Stimulated activated CD4-positive, alpha-beta T cell treated with anti-CD3 and anti-CD28 coated beads, Interleukin-2, amount 100 ng/mL, for 4 hours (primary cell): Measurements from ENCODE around the gene PSMA5.
"Not testable (repeated sequence)": the region's sequence is repeated elsewhere in the genome, so short reads cannot be mapped to it uniquely, and the experiment has no call there.

Source experiments
- DNase-seq: peaks from one replicate; pipeline ENCODE4 v3.0.0-alpha.2; 2020; ENCODE audit warnings: low read depth

The PSMA5 gene

GRCh38 chr1:109426281-109427170 lies at the start of gene PSMA5:
PSMA5 (minus strand) TSS chr1:109426448; CDS start chr1:109426330, 118 bp downstream.
- DNase-seq, result peak; percentile 95

DNA sequence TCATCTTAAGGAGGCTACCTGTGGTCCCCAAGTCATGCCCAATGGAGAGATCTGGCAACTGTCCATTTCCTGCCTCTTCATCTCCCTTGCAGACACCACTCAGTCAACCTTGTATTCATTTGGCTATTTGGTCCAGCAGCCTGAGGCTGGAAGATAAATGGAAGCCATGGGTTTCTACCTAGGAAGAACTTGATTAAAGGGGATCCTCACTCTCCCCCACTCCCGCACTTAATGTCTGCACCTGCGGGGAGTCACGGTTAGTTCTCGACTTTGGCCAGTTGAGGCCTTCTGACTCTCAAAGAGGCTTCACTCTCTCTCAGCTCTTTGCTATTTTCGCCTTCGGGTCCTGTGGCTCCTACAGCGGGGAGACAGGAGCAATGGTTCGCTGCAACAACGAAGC lies 49.0 kb upstream of the PSMA5 start:
- no peak for DNase-seq

- DNase-seq, result no peak
Measured at GRCh38 chr1:109474697-109475096, 48.4 kb upstream of the PSMA5 start.

DNA sequence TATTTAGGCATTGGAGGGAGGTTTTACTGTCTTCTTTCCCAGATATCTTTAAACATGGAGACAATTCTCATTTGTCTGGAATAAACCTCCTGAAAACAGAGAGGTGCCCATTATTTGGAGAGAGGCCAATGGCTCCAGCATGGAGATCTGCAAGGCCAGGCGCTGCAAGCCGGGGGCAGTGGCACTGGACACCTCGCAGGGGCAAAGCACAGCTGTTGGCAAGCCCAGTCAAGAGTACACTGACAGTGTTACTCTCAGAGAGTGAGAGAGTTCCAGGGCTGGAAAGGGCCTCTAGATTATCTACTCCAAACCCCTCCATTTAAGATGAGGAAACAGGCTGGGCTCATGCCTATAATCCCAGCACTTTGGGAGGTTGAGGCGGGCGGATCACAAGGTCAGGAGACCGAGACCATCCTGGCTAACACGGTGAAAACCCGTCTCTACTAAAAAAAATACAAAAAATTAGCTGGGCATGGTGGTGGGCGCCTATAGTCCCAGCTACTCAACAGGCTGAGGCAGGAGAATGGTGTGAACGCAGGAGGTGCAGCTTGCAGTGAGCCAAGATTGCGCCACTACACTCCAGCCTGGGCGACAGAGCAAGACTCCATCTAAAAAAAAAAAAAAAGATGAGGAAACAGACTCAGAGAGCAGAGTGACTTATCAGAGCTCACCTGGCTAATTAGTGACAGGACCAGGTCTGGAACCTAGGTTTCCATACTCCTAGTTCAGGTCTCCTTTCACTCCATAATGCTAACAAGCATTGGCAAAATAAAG lies 47.2 kb upstream of the PSMA5 start:
- not testable (repeated sequence) for DNase-seq

DNA sequence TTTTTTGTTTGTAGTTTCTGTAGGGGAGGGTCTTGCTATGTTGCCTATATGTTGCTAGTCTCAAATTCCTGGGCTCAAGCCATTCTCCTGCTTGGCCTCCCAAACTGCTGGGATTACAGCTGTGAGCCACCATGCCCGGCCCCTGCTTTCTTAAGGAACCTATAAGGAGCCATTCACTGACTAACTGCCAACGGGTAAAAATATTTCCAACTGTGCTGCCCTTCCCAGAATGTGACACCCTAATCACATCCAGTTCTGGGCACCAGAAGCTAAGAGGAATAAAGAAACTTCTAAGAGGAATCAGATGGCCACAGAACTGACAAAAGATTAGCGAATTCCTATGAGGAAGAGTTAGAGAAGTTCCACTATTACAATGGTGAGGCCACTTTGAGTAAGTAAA lies 46.5 kb upstream of the PSMA5 start:
- DNase-seq, result no peak

DNA sequence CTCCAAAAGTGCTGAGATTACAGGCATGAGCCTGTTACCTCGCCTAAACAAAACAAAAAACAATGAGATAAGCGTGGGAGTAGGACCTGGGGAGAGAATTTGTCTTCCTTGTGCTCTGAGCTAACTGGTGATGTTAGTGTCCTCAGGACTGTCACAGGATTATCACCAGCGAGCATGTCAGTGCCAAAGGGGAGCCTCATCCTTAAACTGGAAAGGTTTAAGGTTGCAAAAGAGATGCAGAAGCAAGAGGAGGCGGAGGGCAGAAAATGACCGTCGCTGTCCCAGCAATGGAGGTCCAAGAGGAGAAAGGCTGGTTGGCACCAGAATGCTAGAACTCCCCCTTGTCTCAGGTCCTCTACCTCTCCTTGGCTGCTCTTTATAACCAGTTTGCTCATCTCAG lies 44.0 kb upstream of the PSMA5 start:
- DNase-seq, result no peak

DNA sequence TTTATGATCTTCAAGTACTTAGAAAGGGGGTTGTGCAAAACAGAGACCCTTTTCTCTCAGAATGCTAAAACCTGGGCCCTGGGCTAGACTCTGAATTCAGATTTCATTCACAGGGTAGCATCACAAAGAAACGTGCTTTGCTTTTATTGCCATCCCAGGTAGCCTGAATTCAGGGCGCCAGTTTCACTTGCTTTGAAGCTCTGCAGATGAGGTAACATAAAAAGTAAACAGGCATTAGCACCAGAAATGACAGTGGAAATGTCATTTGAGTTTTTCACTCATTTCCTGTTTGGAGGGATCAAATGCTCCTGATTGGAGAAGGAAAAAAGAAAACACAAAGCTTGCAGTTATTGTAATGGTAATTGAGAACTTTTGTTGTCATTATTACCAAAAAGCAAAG lies 42.7 kb upstream of the PSMA5 start:
- no peak for DNase-seq

- DNase-seq, result no peak
Measured at GRCh38 chr1:109468061-109468460, 41.8 kb upstream of the PSMA5 start.

- DNase-seq, result no peak
Measured at GRCh38 chr1:109467301-109467777, 41.1 kb upstream of the PSMA5 start.

DNA sequence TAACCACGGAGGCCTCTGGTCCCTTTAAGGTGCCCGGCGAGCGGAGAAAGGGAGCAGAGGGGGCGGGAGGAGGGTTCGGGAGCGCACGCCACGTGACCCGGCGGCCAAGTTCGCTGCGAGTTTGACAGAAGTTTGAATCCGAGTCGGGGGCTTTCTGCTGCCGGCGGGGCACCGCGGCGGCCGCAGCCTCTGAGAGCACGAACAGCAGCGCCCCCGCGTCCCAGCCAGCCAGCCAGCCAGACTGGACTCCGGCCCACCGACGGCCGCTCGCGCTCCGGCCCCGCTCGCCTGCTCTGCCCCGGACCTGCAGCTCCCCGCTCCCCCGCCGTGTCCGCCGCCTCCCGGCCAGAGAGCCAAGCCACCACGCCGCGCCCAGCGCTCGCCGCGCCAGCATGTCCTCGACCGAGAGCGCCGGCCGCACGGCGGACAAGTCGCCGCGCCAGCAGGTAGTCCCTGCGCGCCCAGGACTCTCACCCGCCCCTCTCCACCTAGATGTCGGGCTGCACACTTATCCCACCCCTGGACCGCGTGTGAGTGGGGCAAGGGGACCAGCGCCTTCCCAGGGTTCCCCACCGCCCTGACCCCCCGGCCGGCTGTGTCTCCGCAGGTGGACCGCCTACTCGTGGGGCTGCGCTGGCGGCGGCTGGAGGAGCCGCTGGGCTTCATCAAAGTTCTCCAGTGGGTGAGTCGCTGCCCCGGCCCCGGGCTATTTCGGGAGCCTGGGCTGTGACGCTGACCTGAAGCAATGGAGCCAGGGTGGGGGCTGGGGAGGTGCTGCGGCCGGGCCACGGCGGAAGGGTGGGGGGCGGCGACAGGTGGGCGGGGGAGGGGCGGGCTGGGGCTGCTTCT lies 40.4 kb upstream of the PSMA5 start, which contains the start of gene SYPL2:
Gene SYPL2 (plus strand): TSS at position 95 of the 849 bp plus-strand sequence. CDS start 298 bp downstream, at position 393.
- DNase-seq, result no peak

DNA sequence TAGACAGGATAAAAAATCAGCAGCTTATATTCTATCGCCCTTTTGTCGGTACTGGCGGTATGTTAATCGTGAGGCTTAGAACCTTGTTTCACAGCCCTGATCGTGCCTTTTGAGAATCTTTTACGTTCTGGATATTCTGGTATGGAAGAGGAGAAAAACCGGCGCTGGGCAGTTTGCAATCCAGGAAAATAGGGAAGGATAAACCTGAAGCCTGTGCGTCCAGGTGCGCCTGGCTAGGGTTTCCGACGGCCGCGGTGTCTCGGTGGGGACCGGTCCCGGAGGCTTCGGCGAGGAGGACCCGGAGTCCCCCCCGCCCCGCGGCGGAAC lies 39.8 kb upstream of the PSMA5 start:
- no peak for DNase-seq

- DNase-seq, result no peak
Measured at GRCh38 chr1:109457819-109458218, 31.6 kb upstream of the PSMA5 start.

GRCh38 chr1:109454497-109455133 lies 28.4 kb upstream of the PSMA5 start:
- no peak for DNase-seq

DNA sequence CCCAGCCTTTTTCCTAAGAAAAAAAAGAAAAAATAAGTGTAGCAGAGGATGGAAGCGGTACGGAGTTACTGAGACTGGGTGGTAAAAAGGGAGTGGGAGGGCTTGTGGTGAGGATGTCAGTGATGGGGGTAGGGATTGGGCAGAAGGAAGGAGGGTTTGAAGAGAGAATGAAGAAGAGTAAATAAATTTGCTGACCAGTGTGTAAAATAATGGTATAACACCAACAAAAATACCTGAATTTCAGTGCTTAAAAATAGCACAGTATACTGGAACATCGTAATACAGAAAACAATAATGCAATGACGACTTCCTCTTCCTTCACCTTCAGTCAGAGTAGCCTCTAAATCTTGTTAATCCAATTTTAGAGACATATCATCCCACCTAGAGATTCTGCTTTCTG lies 21.3 kb upstream of the PSMA5 start:
- no peak for DNase-seq

DNA sequence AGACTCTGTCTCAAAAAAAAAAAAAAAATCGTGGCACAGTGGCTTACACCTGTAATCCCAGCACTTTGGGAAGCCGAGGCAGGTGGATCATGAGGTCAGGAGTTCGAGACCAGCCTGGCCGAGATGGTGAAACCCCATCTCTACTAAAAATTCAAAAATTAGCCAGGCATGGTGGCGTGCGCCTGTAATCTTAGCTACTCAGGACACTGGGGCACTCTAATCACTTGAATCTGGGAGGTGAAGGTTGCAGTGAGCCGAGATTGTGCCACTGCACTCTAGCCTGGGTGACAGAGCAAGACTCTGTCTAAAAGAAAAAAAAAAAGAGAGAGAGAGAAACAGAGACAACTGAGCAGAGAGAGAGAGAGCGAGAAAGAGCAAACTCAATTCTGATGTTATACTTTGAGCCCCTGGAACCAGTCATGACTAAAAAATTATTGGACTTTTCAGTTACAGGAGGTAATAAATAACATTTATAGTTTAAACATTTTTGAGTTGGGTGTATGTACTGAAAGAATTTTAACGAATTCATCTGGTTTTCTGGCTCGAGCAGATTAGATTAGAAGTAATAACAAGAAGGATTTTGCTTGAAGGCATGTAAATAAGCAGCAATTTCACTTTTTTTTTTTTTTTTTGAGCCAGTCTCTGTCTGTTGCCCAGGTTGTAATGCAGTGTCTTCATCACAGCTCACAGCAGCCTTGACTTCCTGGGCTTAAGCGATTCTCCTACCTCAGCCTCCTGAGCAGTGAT lies 19.9 kb upstream of the PSMA5 start:
- not testable (repeated sequence) for DNase-seq

DNA sequence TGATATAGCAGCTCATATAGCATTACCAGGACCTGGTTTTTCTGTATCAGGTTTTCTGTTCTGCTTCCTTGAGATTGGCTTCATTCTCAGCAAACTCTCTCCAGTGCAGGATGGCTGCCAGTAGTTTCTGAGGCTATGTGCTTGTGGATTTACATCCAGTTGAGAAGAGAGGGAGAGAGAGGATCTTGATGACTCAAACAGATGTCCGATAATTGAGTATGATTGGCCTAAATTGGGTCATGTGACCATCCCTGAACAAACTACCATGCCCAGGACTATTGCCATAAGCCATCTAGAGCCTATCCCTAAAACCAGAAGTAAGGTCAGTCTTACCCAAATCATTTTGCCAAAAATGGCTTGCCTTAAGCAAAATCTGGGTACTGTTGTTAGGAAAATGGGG lies 18.1 kb upstream of the PSMA5 start:
- no peak for DNase-seq

DNA sequence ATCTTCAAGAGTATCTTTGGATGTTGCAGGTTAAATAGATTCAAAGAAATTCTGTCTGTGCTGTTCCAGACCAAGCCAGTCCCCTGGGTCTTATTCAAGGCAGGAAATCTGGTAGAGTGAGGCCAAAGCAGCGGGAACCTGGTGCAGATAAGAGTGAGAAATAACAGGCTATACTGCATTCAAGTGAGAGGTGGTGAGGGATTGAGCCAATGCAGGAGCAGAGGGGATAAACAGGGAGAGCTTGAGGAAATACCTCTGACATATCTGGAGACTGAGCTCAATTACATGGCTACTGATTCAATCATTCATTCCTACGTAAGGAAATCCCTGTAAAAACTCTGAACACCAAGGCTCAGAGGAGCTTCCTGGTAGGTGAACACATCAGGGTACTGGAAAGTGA lies 17.2 kb upstream of the PSMA5 start:
- no peak for DNase-seq

DNA sequence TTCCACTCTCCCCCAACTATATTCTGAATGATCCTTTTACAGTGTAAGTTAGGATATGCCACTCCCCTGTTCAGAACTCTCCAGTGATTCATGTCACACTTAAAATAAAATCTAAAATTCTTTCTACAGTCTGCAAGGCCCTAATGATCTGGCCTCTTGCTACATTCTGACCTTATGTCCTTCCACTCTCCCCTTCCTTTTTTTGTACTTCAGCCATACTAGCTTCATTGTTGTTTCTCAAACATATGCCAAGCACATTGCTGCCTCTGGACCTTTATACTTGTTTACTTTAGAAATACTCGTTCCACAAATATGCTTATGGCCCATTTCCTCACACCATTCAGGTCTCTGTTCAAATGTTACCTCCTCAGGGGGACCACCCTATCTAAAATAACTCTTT lies 14.8 kb upstream of the PSMA5 start:
- no peak for DNase-seq

DNA sequence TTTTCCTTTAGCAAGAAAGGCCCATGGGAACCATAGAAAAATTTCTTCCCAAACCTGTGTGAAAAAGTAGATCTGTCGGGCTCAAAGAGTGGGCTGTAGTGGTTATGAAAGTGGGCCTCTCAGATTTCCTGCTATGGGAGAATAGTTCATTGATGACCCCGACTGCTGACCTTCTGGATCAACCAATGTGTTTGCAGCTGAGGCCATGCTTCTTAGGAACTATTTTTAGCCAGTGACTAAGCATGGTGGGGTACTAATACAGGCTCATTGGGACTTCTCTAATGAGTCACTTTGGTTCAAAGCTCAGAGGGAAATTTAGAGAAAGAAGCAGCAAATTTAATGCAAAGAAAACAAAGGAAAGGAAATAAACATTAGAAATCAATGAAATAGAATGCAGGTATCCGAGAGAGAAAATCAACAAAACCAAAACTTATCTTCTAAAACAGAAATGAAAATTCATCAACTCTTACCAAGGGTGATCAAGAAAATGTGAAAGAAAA lies 12.6 kb upstream of the PSMA5 start:
- no peak for DNase-seq

DNA sequence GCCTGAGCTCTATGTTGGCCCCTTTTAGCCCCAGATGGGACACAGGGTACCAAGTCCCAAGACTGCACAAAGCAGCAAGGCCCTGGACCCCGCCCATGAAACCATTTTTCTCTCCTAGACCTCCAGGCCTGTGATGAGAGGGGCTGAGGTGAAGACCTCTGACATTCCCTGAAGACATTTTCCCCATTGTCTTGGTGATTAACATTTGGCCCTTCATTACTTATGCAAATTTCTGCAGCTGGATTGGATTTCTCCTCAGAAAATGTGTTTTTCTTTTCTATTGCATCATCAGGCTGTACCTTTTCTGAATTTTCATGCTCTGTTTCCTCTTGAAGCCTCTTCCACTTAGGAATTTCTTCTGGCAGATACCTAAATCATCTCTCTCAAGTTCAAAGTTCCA lies 8.2 kb upstream of the PSMA5 start:
- DNase-seq, result no peak

DNA sequence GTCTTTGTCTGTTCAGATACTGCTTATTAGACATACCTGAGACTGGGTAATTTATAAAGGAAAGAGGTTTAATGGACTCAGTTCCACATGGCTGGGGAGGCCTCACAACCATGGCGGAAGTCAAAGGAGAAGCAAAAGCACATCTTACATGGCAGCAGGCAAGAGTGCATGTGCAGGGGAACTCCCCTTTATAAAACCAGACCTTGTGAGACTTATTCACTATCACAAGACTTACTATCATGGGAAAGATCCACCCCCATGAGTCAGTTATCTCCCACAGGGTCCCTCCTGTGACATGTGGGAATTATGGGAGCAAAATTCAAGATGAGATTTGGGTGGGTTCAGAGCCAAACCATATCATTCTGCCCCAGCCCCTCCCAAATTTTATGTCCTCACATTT lies 7.1 kb upstream of the PSMA5 start:
- no peak for DNase-seq
